Mucosa of rectum (tissue), 2 donors: ENCODE measurements around the gene MYO3B.

ENCODE experiments used
- H3K27ac ChIP-seq, 2 donors: one replicate each; pipeline ENCODE4 v1.7.0; 2013; ENCODE audit warnings: inconsistent platforms in 2 of 2, low read depth in 2 of 2, low read length in 2 of 2
- H3K27me3 ChIP-seq, 2 donors: one replicate each; pipeline ENCODE4 v1.7.0; 2013; ENCODE audit warnings: low read length in 2 of 2; ENCODE audit not compliant: control insufficient read depth in 2 of 2, insufficient read depth in 2 of 2
- H3K36me3 ChIP-seq, 2 donors: one replicate each; pipeline ENCODE4 v1.7.0; 2013; ENCODE audit warnings: low read length in 2 of 2; ENCODE audit not compliant: control insufficient read depth in 2 of 2, insufficient read depth in 2 of 2
- H3K4me1 ChIP-seq, 2 donors: one replicate each; pipeline ENCODE4 v1.7.0; 2013; ENCODE audit warnings: low read length in 2 of 2, mild to moderate bottlenecking in 1 of 2; ENCODE audit not compliant: control insufficient read depth in 2 of 2, insufficient read depth in 2 of 2
- H3K4me3 ChIP-seq, 2 donors: one replicate each; pipeline ENCODE4 v1.7.0; 2013; ENCODE audit warnings: low read length in 2 of 2
- H3K9ac ChIP-seq, 2 donors: one replicate each; pipeline ENCODE4 v1.7.0; 2013; ENCODE audit warnings: low read length in 2 of 2, low read depth in 1 of 2, mild to moderate bottlenecking in 1 of 2
- H3K9me3 ChIP-seq, 2 donors: one replicate each; pipeline ENCODE4 v1.7.0; 2013; ENCODE audit warnings: low read length in 2 of 2; ENCODE audit not compliant: control insufficient read depth in 2 of 2
- donor health status: healthy.
- donor health status: Normal muscosa, but diverticular disease.

MYO3B gene

GRCh38 chr2:170369894-170370293 lies 191.9 kb downstream of the MYO3B start:
- no peaks in the 10 kb centered on the region for H3K36me3 ChIP-seq
- H3K4me3 ChIP-seq, result no peak overlapping the region
- no peak overlapping the region for H3K9ac ChIP-seq
- peaks cover 12 to 19% of the 10 kb centered on the region in 2 donors for H3K27me3 ChIP-seq
- H3K4me1 ChIP-seq, result no peaks in the 10 kb centered on the region
- H3K27ac ChIP-seq, result no peak overlapping the region
- no peaks in the 10 kb centered on the region for H3K9me3 ChIP-seq

- peaks cover 8 to 16% of the 10 kb centered on the region in 2 donors for H3K27me3 ChIP-seq
- H3K9ac ChIP-seq, result no peak overlapping the region
- H3K9me3 ChIP-seq, result no peaks in the 10 kb centered on the region
- no peaks in the 10 kb centered on the region for H3K4me1 ChIP-seq
- no peak overlapping the region for H3K4me3 ChIP-seq
- H3K36me3 ChIP-seq, result no peaks in the 10 kb centered on the region
- no peak overlapping the region for H3K27ac ChIP-seq
Observed at GRCh38 chr2:170371231-170371998, 193.5 kb downstream of the MYO3B start.

- no peaks in the 10 kb centered on the region for H3K9me3 ChIP-seq
- no peaks in the 10 kb centered on the region for H3K36me3 ChIP-seq
- H3K27me3 ChIP-seq, result peaks cover 0 to 7% of the 10 kb centered on the region in 2 donors
- H3K4me1 ChIP-seq, result peaks cover 0 to 8% of the 10 kb centered on the region in 2 donors
- no peak overlapping the region for H3K4me3 ChIP-seq
- H3K9ac ChIP-seq, result no peak overlapping the region
- H3K27ac ChIP-seq, result no peak overlapping the region
Observed at GRCh38 chr2:170375192-170375591, 197.2 kb downstream of the MYO3B start.

- peaks cover 0 to 8% of the 10 kb centered on the region in 2 donors for H3K4me1 ChIP-seq
- H3K9ac ChIP-seq, result no peak overlapping the region
- no peaks in the 10 kb centered on the region for H3K36me3 ChIP-seq
- no peak overlapping the region for H3K27ac ChIP-seq
- no peak overlapping the region for H3K4me3 ChIP-seq
- H3K27me3 ChIP-seq, result peaks cover 0 to 6% of the 10 kb centered on the region in 2 donors
- no peaks in the 10 kb centered on the region for H3K9me3 ChIP-seq
Observed at GRCh38 chr2:170377500-170378207, 199.7 kb downstream of the MYO3B start.

GRCh38 chr2:170380267-170380666 lies 202.3 kb downstream of the MYO3B start:
- no peak overlapping the region for H3K27ac ChIP-seq
- no peaks in the 10 kb centered on the region for H3K36me3 ChIP-seq
- H3K27me3 ChIP-seq, result peaks cover 0 to 3% of the 10 kb centered on the region in 2 donors
- H3K9ac ChIP-seq, result no peak overlapping the region
- H3K9me3 ChIP-seq, result no peaks in the 10 kb centered on the region
- no peak overlapping the region for H3K4me3 ChIP-seq
- peaks cover 0 to 8% of the 10 kb centered on the region in 2 donors for H3K4me1 ChIP-seq

- no peak overlapping the region for H3K9ac ChIP-seq
- no peak overlapping the region for H3K27ac ChIP-seq
- no peak overlapping the region for H3K4me3 ChIP-seq
- no peaks in the 10 kb centered on the region for H3K36me3 ChIP-seq
- no peaks in the 10 kb centered on the region for H3K9me3 ChIP-seq
- peaks cover 0 to 8% of the 10 kb centered on the region in 2 donors for H3K4me1 ChIP-seq
- H3K27me3 ChIP-seq, result peaks cover under 1 to 6% of the 10 kb centered on the region in 2 donors
Observed at GRCh38 chr2:170381678-170382077, 203.7 kb downstream of the MYO3B start.

GRCh38 chr2:170386554-170386953 lies 208.6 kb downstream of the MYO3B start:
- no peak overlapping the region for H3K27ac ChIP-seq
- H3K9ac ChIP-seq, result no peak overlapping the region
- H3K9me3 ChIP-seq, result no peaks in the 10 kb centered on the region
- H3K27me3 ChIP-seq, result peaks cover 5 to 14% of the 10 kb centered on the region in 2 donors
- H3K4me1 ChIP-seq, result no peaks in the 10 kb centered on the region
- H3K36me3 ChIP-seq, result no peaks in the 10 kb centered on the region
- H3K4me3 ChIP-seq, result no peak overlapping the region

- Histone ChIP-seq H3K9ac (no peak overlapping the region), H3K27ac (no peak overlapping the region), H3K4me1 (no peaks in the 10 kb centered on the region), H3K36me3 (no peaks in the 10 kb centered on the region), H3K4me3 (no peak overlapping the region), H3K27me3 (peaks cover 11 to 21% of the 10 kb centered on the region in 2 donors), H3K9me3 (no peaks in the 10 kb centered on the region)
Observed at GRCh38 chr2:170391018-170391417, 213.1 kb downstream of the MYO3B start.

GRCh38 chr2:170391697-170392096 lies 213.8 kb downstream of the MYO3B start:
- Histone ChIP-seq H3K36me3 (no peaks in the 10 kb centered on the region), H3K9me3 (no peaks in the 10 kb centered on the region), H3K9ac (no peak overlapping the region), H3K27me3 (peaks cover 11 to 20% of the 10 kb centered on the region in 2 donors), H3K27ac (no peak overlapping the region), H3K4me3 (no peak overlapping the region), H3K4me1 (no peaks in the 10 kb centered on the region)

GRCh38 chr2:170393861-170394498 lies 216.0 kb downstream of the MYO3B start:
- Histone ChIP-seq H3K27ac (no peak overlapping the region), H3K9me3 (no peaks in the 10 kb centered on the region), H3K36me3 (no peaks in the 10 kb centered on the region), H3K27me3 (peaks cover 6 to 17% of the 10 kb centered on the region in 2 donors), H3K4me1 (no peaks in the 10 kb centered on the region), H3K9ac (no peak overlapping the region), H3K4me3 (no peak overlapping the region)
